Fibroblast of mammary gland (primary cell): Measurements from ENCODE around the gene INIP.

ENCODE experiments used
- DNase-seq: peaks from one replicate; pipeline ENCODE4 v3.0.0-alpha.2; 2010; ENCODE audit warnings: low read depth
- H3K4me3 ChIP-seq: 2 replicates; pipeline ENCODE4 v1.5.1; 2011; ENCODE audit warnings: low read depth, mild to moderate bottlenecking, low read length, moderate library complexity; ENCODE audit not compliant: control insufficient read depth
- TF ChIP-seq, protein P1 (sequence below): conservative IDR thresholded peaks from 2 replicates; pipeline ENCODE4 v1.5.1; 2011; ENCODE audit warnings: low read depth, low read length, inconsistent platforms; ENCODE audit not compliant: control insufficient read depth, insufficient read depth

INIP gene

GRCh38 chr9:112663681-112664080, 54.2 kb downstream of the INIP start:
- TF ChIP-seq, protein P1, sequence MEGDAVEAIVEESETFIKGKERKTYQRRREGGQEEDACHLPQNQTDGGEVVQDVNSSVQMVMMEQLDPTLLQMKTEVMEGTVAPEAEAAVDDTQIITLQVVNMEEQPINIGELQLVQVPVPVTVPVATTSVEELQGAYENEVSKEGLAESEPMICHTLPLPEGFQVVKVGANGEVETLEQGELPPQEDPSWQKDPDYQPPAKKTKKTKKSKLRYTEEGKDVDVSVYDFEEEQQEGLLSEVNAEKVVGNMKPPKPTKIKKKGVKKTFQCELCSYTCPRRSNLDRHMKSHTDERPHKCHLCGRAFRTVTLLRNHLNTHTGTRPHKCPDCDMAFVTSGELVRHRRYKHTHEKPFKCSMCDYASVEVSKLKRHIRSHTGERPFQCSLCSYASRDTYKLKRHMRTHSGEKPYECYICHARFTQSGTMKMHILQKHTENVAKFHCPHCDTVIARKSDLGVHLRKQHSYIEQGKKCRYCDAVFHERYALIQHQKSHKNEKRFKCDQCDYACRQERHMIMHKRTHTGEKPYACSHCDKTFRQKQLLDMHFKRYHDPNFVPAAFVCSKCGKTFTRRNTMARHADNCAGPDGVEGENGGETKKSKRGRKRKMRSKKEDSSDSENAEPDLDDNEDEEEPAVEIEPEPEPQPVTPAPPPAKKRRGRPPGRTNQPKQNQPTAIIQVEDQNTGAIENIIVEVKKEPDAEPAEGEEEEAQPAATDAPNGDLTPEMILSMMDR, result no peak
- no peak overlapping the region for H3K4me3 ChIP-seq
- no peak for DNase-seq

DNA sequence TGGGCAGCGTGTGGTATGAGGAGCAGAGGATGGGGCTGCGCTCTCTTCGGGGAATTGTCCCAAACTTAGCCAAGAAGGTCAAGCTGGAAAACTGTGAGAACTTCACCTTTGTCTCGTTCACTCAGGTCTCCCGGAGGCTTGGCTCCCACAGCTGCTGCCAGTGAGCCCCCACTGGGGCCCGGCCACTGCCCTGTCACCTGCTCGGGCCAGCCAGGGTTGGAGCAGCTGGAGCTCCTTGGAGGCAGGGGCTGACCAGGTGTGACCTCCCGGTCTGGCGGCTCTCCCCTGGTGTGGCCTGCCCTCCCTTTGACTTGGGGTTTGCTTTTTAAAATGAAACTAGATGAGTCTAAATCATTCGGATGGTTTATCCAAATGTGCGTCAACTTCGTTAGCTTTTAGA, 58.0 kb downstream of the INIP start:
- no peak overlapping the region for H3K4me3 ChIP-seq
- TF ChIP-seq, protein P1, result no peak
- no peak for DNase-seq

DNA sequence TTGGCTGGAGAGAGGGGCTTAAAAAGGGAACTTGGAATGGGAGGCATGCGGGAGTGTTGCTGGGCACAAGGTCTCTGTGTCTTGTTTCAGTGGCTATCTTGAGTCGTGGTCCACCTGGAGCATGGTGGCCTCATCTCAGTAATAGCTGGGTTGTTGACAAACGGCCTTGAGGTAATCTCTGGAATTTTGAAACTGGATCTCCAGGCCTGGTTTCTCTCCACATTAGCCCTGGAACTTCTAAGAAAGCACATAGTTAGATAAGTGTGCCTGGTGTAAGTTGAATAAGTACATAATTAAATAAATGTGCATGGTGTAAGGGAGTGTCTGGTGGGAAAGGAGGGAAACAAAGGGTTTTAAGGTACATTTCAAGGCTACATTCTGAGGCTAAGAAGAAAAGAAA, 62.2 kb downstream of the INIP start:
- TF ChIP-seq, protein P1, result no peak
- DNase-seq, result no peak
- no peak overlapping the region for H3K4me3 ChIP-seq

DNA sequence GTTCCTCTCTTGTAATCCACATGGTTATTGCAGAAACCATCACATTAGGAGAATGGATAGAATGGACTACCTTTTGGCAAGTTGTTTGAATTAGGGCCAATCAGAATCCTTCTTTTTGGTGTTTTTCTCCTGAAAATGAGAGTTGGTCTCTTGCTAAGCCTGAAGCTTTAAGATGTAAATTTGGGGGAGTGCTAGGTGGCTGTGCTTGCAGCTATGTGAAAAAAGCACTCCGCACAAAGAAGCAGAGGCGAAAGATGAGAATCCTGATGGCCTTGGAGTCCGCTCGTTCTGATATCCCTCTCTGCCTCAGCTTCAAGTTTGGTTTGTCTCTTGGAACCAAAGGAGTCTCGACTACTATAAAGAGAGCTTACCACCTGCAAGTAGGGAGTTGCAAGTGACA, 63.6 kb downstream of the INIP start:
- DNase-seq, result no peak
- H3K4me3 ChIP-seq, result no peak overlapping the region
- TF ChIP-seq, protein P1, result no peak

GRCh38 chr9:112648624-112649023, 69.3 kb downstream of the INIP start:
- TF ChIP-seq, protein P1, result no peak
- no peak for DNase-seq
- no peak overlapping the region for H3K4me3 ChIP-seq

DNA sequence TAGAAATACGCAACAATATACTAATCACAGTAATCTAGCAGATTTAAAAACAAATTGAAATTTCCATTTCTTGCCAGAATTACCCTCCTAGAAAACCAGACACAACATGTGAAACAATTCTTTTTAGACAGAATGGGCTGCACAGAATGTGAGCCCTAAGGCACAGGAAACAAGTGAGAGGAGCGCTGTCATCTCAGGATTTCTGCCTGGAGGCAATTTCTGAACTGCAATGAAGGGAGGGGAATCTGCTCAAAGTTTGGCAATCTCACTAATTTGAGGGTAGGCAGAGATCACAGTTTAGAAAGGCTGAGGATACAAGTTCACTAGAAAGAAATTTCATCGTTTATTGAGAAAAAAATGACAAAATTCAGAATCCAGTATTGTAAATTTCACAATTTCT, 70.3 kb downstream of the INIP start:
- H3K4me3 ChIP-seq, result no peak overlapping the region
- TF ChIP-seq, protein P1, result no peak
- DNase-seq, result no peak

GRCh38 chr9:112642126-112642525, 75.8 kb downstream of the INIP start:
- DNase-seq, result no peak
- TF ChIP-seq, protein P1, result no peak
- no peak overlapping the region for H3K4me3 ChIP-seq
